Peyer's patch (tissue), 4 donors: ENCODE data around the gene RPL29. TPM values are rescaled to one million over a fixed set of nuclear protein-coding genes. Genes with fewer than 3 reads are reported as not detected.

ENCODE experiments used
- DNase-seq, 3 donors: peaks; one replicate each; pipeline ENCODE4 v3.0.0-alpha.2; 2017 to 2019
- H3K27ac ChIP-seq, 4 donors: fragments of 200-600 bp; sonication (generic); one replicate each; pipeline ENCODE4 v1.5.1; 2016 to 2019
- H3K27me3 ChIP-seq, 2 donors: fragments of 200-600 bp; sonication (generic); one replicate each; pipeline ENCODE4 v1.5.1; 2019
- H3K36me3 ChIP-seq, 3 donors: fragments of 200-600 bp; sonication (generic); one replicate each; pipeline ENCODE4 v1.5.1; 2016 to 2019
- H3K4me1 ChIP-seq, 4 donors: fragments of 200-600 bp; sonication (generic); one replicate each; pipeline ENCODE4 v1.5.1; 2016 to 2019
- H3K4me3 ChIP-seq, 4 donors: fragments of 200-600 bp; sonication (generic); 1 replicate in 3 of 4; 2 replicates in 1 of 4; pipeline ENCODE4 v1.5.1; 2016 to 2019; ENCODE audit warnings: mild to moderate bottlenecking in 1 of 4
- H3K9me3 ChIP-seq, 4 donors: fragments of 200-600 bp; sonication (generic); one replicate each; pipeline ENCODE4 v1.5.1; 2016 to 2019; ENCODE audit warnings: mild to moderate bottlenecking in 1 of 4
- CTCF ChIP-seq, 6 experiments: fragments of 450-650 bp in 4 of 6; fragments of 200-600 bp in 2 of 6; sonication (generic) in 1 of 6; IDR thresholded peaks; one replicate each; pipeline ENCODE4 v1.5.1; 2017 to 2019; ENCODE audit warnings: antibody characterized with exemption in 6 of 6, mild to moderate bottlenecking in 3 of 6, moderate library complexity in 1 of 6
- POLR2A ChIP-seq, 2 donors: fragments of 450-650 bp; IDR thresholded peaks; one replicate each; pipeline ENCODE4 v1.5.1; 2017; ENCODE audit warnings: antibody characterized with exemption in 2 of 2, mild to moderate bottlenecking in 2 of 2, moderate library complexity in 2 of 2
- total RNA-seq, 4 donors: library from RNA; depleted of rRNA; stranded (reverse); fragments of >200 nt; gene quantifications; one replicate each; pipeline ENCODE4 v1.1.0, GENCODE V29; 2016

RPL29 gene
- total RNA-seq, 4 donors from 2014 or later = 643 to 841 (median 711) TPM

DNA sequence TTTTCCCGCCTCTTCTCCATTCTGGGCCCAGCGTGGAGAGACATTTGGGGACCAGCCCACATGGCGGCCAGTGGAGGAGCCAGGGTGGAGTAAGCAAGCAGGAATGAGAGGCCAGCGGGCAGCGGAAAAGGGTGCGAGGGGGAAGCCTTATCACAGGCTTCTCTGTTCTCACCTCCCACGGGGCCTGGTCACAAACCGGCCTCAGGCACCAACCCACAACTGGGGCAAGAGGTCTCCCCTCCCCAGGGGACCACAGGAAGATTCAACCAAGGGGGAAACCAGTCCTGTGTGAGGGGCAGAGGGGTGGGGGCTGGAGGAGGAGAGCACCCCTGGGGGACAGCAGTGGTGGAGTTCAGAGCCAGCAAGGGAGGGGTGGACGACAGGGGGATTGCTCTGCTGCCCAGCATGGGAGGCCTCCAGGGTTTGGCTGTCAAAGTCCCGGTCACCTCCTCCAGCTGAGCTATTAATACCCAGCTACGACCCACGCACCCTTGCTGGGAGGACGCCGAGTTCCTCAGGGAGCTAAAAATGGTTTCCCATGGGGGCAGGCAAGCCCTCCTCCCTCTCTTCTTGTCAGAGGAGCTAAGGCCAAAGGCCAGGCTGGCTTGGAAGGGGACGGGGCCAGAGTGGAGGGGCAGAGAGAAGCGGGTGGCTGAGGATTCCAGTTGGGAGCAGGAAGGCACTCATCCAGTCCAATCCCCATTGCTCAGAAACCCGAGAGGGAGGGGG is 23.8 kb upstream of the RPL29 start:
- Histone ChIP-seq H3K27me3 (no peaks in the 10 kb centered on the region), H3K9me3 (no peaks in the 10 kb centered on the region), H3K4me1 (no peaks in the 10 kb centered on the region), H3K4me3 (no peak overlapping the region), H3K36me3 (no peaks in the 10 kb centered on the region), H3K27ac (peak overlapping the region in 1 of 4 donors; percentile 35)
- TF ChIP-seq POLR2A (IDR thresholded peaks at IDR 0.05) = no peak
- no peak for TF ChIP-seq CTCF (IDR thresholded peaks at IDR 0.05)
- no peak for DNase-seq

GRCh38 chr3:52018319-52019000 is 22.8 kb upstream of the RPL29 start:
- DNase-seq = no peak
- TF ChIP-seq CTCF (IDR thresholded peaks at IDR 0.05) = no peak
- TF ChIP-seq POLR2A (IDR thresholded peaks at IDR 0.05) = no peak

GRCh38 chr3:52017586-52017985 is 21.9 kb upstream of the RPL29 start:
- H3K4me1 ChIP-seq = no peaks in the 10 kb centered on the region
- no peak for TF ChIP-seq CTCF (IDR thresholded peaks at IDR 0.05)
- TF ChIP-seq POLR2A (IDR thresholded peaks at IDR 0.05) = no peak
- DNase-seq = no peak
- H3K4me3 ChIP-seq = no peak overlapping the region
- H3K36me3 ChIP-seq = no peaks in the 10 kb centered on the region
- H3K9me3 ChIP-seq = no peaks in the 10 kb centered on the region
- no peak overlapping the region for H3K27ac ChIP-seq
- H3K27me3 ChIP-seq = no peaks in the 10 kb centered on the region

More at GRCh38 chr3:52018319-52019000, 22.8 kb upstream of the RPL29 start:
- Histone ChIP-seq H3K27ac (peak overlapping the region in 1 of 4 donors; percentile 16), H3K36me3 (no peaks in the 10 kb centered on the region), H3K4me3 (no peak overlapping the region), H3K9me3 (no peaks in the 10 kb centered on the region), H3K4me1 (no peaks in the 10 kb centered on the region), H3K27me3 (no peaks in the 10 kb centered on the region)

- DNase-seq = no peak
- Histone ChIP-seq H3K4me1 (no peaks in the 10 kb centered on the region), H3K27me3 (no peaks in the 10 kb centered on the region), H3K4me3 (no peak overlapping the region), H3K36me3 (no peaks in the 10 kb centered on the region), H3K9me3 (no peaks in the 10 kb centered on the region), H3K27ac (no peak overlapping the region)
- no peak for TF ChIP-seq CTCF (IDR thresholded peaks at IDR 0.05)
- no peak for TF ChIP-seq POLR2A (IDR thresholded peaks at IDR 0.05)
Observed at GRCh38 chr3:52015438-52016228, 19.9 kb upstream of the RPL29 start.

DNA sequence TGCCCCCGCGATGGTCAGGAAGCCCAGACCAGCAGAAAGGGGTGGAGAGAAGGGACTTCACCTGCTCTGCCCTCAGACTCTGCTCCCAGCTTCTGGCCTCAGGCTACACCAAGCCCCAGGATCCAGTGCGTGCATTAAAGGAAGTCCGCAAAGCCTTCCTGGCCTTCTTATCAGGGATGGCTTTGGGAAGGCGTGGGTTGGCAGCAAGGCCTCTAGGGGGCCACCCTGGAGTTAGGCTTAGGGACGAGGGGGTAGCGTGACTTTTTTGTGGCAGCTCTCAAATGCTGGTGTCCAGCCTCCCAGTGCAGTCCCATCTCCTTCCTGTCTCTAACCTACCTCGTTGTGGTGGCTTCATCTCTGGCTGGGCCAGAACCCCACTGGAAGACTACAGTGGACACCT is 18.9 kb upstream of the RPL29 start:
- Histone ChIP-seq H3K4me3 (no peak overlapping the region), H3K9me3 (no peaks in the 10 kb centered on the region), H3K36me3 (no peaks in the 10 kb centered on the region), H3K27ac (no peak overlapping the region), H3K27me3 (no peaks in the 10 kb centered on the region), H3K4me1 (no peaks in the 10 kb centered on the region)
- TF ChIP-seq CTCF (IDR thresholded peaks at IDR 0.05) = peak in 1 of 6 experiments; percentile 7
- no peak for TF ChIP-seq POLR2A (IDR thresholded peaks at IDR 0.05)
- DNase-seq = no peak
